Smooth muscle cell of the brain vasculature (primary cell): Measurements from ENCODE around the gene MYO9A.

ENCODE experiments used
- DNase-seq: peaks from one replicate; pipeline ENCODE4 v3.0.0-alpha.2; 2012; ENCODE audit warnings: low read depth, low spot score

Gene MYO9A

DNA sequence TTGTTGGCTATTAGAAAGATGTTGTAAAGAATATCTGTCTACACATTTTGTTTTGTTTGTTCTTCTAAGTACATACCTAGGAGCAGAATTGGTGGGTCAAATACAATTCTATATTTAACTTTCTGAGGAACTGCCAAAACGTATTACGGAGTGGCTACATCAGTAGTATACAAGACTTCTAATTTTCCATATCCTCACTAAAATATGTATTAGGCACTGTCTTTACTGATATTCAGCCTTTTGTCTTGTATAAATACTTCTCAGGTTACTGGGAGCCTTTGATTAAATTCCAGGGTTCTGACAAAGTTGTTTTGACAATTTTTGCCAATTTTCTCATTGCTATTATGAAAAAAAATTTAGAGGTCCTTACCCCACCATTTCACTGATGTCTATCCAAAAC is 160.9 kb downstream of the MYO9A start:
- DNase-seq = no peak

DNA sequence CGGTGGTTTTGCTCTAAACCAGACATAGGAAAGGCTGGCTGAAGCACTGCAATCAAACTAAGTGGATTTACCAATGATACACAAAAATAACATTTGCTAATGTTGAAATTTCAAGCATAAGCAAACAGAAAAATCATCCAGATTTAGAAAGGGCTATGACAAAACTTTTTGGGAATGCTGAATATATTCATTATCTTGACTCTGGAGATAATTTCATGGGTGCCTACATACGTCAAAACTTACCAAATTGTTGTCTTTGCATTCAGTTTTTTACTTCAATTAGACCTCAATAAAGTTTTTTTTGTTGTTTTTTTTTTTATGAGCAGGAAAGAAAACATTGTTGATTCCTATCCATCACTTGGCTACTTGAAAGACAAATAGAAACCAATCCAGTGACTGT is 166.8 kb downstream of the MYO9A start:
- DNase-seq = no peak

GRCh38 chr15:71945012-71945411 is 172.9 kb downstream of the MYO9A start:
- DNase-seq = no peak

DNA sequence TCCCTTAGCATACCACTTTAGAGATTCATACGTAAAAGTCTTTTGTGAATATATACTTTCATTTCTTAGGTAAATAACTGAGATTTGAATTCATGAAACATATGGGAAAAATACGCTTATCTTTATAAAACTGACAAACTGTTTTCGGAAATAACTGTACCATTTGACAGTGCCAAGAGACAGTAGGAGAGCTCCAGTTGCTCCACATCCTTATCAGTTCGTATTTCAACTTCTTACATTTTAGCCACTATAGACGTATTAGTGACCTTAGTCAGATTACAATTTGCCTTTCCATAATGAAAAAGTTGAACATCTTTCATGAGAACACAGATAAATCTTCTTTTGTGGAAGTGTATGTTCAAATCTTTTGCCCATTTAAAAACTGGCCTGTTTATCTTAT is 174.1 kb downstream of the MYO9A start:
- DNase-seq = no peak

DNA sequence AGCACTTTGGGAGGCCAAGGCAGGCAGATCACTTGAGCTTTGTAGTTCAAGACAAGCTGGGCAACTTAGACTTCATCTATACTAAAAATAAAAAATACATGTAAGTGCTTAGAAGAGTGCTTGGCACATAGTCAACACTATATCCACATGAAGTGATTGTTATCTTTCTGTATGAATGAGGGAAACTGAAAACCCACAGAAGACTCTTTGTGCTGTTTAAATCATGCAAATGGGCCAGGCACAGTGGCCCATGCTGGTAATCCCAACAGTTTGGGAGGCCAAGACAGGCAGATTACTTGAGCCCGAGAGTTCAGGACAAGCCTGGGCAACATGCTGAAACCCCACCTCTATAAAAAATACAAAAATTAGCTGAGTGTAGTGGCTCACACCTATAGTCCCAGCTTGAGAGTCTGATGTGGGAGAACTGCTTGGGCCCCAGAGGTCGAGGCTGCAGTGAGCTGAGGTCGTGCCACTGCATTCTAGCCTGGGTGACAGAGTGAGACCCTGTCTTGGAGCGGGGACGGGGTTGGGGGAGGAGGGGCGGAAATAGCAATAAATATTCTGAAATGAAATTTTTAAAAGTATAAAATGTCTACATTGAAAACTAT is 177.9 kb downstream of the MYO9A start:
- DNase-seq = no peak

DNA sequence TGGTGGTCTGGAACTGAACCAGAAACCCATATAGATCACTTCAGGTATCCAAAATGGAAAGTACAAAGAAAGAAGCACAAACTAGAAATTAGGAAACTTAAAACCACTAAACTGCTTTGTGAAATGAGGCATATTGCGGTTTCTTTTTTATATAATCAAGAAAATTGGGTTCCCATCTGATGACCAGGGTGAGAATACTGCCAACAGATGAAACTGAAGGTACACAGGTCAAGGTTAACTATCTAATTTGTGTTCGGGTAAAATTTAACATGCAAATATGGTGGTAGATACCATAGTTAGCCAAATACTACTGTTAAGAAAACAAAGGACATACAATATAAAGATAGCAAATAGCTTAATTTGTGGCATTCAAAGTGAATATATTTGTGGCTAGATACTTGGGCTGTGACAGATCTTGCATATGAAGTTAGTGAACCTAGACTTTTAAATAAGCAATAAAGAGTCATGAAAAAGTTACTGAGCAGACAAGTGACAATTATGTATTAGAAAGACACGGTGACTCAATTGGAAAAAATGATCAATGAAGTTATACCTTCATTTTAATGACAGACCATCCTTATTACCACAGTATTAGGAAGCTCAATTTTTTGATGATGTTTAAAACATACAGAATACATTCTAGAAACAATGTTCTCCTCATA is 180.2 kb downstream of the MYO9A start:
- DNase-seq = no peak

GRCh38 chr15:71934446-71934845 is 183.5 kb downstream of the MYO9A start:
- DNase-seq = no peak

GRCh38 chr15:71932689-71933088 is 185.3 kb downstream of the MYO9A start:
- no peak for DNase-seq

GRCh38 chr15:71931261-71931660 is 186.7 kb downstream of the MYO9A start:
- no peak for DNase-seq

GRCh38 chr15:71925145-71925544 is 192.8 kb downstream of the MYO9A start:
- no peak for DNase-seq

DNA sequence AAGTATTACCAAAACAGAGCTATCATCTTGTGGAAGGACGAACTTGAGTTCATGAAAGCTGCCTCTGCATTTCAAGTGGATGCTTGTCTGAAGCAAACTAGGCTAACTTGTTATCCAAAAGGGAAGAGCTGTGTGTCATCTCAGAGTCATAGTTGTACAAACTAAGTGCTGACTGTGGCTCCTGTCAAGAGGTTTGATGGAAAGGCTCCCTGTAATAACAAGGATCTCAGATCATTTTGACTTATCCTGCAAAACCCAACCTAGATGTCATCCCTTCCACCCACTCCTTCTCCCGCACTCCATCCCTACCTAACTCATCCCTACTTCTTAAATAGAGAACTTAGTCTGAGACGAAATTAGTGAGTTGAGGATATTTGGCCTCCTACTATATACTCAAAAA is 196.8 kb downstream of the MYO9A start:
- DNase-seq = no peak

- no peak for DNase-seq
Measured at GRCh38 chr15:71920573-71920972, 197.4 kb downstream of the MYO9A start.

GRCh38 chr15:71916834-71917233 is 201.1 kb downstream of the MYO9A start:
- DNase-seq = no peak

DNA sequence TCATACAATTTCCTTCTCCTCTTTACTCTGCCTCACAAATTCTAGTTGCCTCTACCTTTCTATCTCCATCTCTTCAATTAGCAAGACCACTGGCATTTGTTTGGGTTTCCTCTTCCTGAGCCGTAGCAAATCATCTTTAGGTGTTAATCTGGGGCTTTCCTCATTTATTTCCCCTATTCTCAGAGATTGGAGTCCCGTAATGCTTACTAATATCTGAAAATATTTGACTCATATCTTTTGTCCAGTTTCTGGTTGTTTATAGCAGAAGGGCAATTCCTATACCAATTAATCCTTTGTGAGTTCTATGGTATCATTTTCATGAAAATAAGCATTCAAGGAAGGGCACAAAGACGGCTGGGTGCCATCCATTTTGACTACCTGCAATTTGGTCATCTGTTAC is 203.9 kb downstream of the MYO9A start:
- DNase-seq = no peak

- no peak for DNase-seq
Measured at GRCh38 chr15:71899674-71900073, 218.3 kb downstream of the MYO9A start.

DNA sequence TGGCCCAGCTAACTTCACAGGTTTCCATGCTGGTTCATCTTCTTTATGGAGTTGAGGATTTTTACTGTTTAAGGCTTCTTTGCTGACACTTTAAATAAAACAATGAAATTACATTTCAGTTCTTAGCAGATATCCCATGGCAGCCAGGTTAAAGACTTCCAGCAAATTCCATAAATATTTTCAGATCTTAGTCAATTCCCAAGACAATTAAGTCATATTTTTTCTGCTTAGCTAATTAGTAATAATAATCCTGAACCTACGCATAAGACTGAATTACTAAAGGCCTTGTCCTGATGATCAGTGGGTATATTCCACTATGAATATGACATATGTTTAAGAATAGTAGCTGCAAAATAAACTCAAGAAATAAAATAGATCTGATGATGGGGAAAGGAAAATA is 224.3 kb downstream of the MYO9A start:
- DNase-seq = no peak

DNA sequence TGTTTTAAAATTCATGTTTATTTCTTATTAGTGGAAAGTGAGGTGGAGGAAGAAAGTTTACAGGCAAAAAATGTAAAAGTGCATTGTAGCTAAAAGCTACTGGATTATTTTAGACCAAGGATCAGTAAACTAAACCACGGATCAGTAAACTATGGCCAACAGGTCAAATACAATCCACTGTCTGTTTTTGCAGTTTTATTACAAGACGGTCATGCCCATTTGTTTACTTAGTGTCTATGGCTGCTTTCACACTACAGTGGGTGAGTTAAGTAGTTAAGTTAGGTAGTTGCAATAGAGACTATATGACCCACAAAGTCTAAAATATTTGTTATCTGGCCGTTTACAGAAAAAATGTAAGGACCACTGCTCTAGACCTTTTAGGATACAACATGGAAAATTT is 225.6 kb downstream of the MYO9A start:
- no peak for DNase-seq

DNA sequence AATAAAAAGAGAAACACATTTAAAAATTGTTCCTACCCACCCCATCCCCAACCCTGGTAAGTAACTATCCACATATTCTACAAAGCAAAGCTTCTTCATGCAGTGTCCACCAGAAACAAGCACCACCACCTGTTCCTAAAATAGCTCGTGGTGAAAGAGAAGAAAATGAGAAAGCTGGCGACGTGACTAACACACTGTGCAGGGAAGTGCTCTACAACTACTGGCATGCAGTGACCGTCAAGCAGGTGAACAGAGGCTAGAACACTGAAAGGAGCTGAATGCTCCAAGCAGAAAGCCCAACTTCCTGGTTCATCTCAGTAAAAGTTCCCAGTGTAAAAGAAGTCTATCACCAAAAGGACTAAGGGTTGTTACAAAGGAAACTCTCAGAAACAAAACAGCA is 226.9 kb downstream of the MYO9A start:
- no peak for DNase-seq

GRCh38 chr15:71889947-71890346 is 228.0 kb downstream of the MYO9A start:
- DNase-seq = no peak

GRCh38 chr15:71889385-71889784 is 228.6 kb downstream of the MYO9A start:
- DNase-seq = no peak

DNA sequence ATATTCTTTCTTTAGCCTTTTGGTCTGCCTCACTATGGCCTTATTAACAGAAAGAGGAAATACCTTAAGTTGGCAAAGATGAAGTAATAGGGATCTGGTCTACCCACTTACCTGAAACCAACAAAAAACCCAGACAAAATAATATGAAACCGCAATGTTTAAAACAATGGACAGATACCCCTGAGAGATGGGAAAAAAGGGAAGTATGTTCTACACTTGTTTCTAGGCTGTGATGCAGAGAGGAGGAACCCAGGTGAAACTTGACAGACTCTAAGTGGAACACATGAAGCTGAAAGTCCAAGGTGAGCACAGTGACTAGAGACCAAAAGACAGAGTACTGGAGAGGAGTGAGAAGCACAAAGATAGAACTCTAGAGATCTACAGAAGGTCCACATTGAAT is 229.2 kb downstream of the MYO9A start:
- DNase-seq = no peak

- DNase-seq = no peak
Measured at GRCh38 chr15:71885390-71885789, 232.6 kb downstream of the MYO9A start.

DNA sequence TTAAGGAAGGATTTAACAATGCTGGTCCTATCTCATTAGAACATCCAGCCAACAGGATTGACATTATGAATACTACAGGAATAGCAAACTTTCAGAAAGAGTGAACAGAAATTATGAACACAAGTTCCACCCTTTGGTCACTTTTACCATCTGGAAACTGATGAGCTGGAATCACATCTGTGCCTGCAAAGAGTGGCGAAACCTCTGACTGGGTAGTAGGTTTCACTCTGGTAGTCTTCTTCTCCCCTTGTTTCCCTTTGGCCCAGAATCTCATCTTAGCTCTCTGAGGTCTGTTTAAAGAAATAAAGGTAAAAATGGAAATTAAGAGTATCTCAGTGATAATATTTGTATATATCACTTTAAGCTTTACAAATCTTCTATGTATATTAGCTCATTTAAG is 234.5 kb downstream of the MYO9A start:
- DNase-seq = no peak

DNA sequence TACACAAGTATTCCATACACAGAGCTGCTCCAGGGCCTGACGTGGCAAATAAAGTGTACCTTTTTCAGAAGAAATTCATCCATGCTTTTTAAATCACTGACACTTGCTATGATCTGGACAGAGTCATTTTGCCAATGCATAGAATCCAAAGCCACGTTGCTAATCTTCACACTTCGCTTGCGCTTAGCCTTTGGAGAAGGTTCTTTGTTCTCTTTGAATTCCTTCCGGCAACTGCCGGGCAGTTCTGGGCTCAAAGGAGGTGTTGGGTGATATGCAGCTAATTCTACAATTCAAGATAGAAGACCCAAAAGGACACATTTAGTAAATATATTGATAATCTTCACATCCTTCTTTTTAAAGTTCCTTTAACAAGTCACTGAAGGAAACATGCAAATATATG is 237.7 kb downstream of the MYO9A start:
- DNase-seq = no peak
